SK-N-SH (cell line): Measurements from ENCODE around the gene PLEKHA6.

ENCODE experiments used
- CTCF ChIP-seq: fragments of 200-600 bp; sonication (generic); IDR thresholded peaks from 2 replicates; pipeline ENCODE4 v1.6.1; 2017; ENCODE audit warnings: antibody characterized with exemption, mild to moderate bottlenecking, moderate library complexity
- FOXJ3 ChIP-seq: sonication (generic); formaldehyde crosslinking; IDR thresholded peaks from 2 replicates; pipeline ENCODE4 v1.5.1; 2020; ENCODE audit warnings: mild to moderate bottlenecking, missing genetic modification reagents
- MXI1 ChIP-seq: IDR thresholded peaks from 2 replicates; pipeline ENCODE4 v1.6.1; 2012; ENCODE audit warnings: mild to moderate bottlenecking, low read depth, low read length, improper control_type of control experiment
- NRF1 ChIP-seq: IDR thresholded peaks from 2 replicates; pipeline ENCODE4 v1.6.1; 2012; ENCODE audit warnings: low read depth, mild to moderate bottlenecking, low read length
- POLR2AphosphoS5 ChIP-seq: IDR thresholded peaks from 2 replicates; pipeline ENCODE4 v1.6.1; 2012; ENCODE audit warnings: low read depth, low read length
- SIN3A ChIP-seq: IDR thresholded peaks from 2 replicates; pipeline ENCODE4 v1.6.1; 2012; ENCODE audit warnings: low read depth, mild to moderate bottlenecking, low read length, moderate library complexity, borderline replicate concordance
- SMC3 ChIP-seq: IDR thresholded peaks from 2 replicates; pipeline ENCODE4 v1.6.1; 2012; ENCODE audit warnings: low read depth, low read length, improper control_type of control experiment
- TCF12 ChIP-seq: IDR thresholded peaks from 2 replicates; pipeline ENCODE4 v1.4.0; 2012
- YY1 ChIP-seq: IDR thresholded peaks from 2 replicates; pipeline ENCODE4 v1.4.0; 2012; ENCODE audit warnings: low read depth, mild to moderate bottlenecking
- TF ChIP-seq, protein P1 (sequence below): IDR thresholded peaks from 2 replicates; pipeline ENCODE4 v1.6.1; 2012; ENCODE audit warnings: mild to moderate bottlenecking, low read depth, low read length, moderate library complexity
- TF ChIP-seq, protein P2 (sequence below): fragments of 150-350 bp; IDR thresholded peaks from 2 replicates; pipeline ENCODE4 v1.6.1; 2017; ENCODE audit warnings: antibody characterized with exemption, low read length, low read depth, borderline replicate concordance

DNA sequence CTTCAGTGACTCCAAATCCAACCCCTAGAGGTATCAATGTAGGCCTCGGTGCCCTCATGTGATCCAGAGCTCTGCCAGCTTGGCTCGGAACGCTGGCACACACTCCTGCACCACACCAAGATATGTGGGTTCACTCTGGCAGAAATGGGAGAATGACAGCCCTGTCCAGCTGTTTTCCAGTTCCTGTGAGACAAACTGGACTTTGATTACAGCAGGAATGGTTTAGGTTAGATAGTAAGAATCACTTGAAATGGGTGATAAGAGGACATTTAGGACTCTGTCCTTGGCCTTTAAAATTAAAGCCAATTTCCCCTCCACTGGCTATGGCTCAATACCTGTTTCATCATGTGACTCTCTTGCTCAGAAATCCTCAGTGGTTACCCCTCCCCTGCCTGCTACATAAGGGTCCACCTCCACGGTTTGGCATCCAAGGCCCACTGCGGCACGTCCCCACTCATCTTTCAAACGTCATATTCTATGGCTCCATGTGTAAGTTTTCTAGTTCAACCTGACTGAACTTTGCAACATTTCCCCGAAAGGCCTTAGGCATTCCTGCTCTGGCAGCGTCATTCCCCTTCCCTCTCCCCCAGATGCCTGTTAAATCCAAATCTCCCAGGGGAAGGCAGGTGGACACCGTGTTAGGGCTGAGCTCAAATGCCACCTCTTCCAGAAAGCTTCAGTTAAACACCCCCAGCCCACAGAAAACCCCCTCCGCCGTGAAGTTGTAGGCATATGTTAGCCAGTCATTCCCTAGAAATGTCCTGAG lies 44.7 kb downstream of the PLEKHA6 start:
- TF ChIP-seq CTCF (no peak), FOXJ3 (CRISPR knock-in tag) (no peak), NRF1 (no peak), POLR2AphosphoS5 (no peak), SMC3 (no peak), TCF12 (no peak), SIN3A (no peak), YY1 (no peak), MXI1 (no peak)
- TF ChIP-seq, protein P1, sequence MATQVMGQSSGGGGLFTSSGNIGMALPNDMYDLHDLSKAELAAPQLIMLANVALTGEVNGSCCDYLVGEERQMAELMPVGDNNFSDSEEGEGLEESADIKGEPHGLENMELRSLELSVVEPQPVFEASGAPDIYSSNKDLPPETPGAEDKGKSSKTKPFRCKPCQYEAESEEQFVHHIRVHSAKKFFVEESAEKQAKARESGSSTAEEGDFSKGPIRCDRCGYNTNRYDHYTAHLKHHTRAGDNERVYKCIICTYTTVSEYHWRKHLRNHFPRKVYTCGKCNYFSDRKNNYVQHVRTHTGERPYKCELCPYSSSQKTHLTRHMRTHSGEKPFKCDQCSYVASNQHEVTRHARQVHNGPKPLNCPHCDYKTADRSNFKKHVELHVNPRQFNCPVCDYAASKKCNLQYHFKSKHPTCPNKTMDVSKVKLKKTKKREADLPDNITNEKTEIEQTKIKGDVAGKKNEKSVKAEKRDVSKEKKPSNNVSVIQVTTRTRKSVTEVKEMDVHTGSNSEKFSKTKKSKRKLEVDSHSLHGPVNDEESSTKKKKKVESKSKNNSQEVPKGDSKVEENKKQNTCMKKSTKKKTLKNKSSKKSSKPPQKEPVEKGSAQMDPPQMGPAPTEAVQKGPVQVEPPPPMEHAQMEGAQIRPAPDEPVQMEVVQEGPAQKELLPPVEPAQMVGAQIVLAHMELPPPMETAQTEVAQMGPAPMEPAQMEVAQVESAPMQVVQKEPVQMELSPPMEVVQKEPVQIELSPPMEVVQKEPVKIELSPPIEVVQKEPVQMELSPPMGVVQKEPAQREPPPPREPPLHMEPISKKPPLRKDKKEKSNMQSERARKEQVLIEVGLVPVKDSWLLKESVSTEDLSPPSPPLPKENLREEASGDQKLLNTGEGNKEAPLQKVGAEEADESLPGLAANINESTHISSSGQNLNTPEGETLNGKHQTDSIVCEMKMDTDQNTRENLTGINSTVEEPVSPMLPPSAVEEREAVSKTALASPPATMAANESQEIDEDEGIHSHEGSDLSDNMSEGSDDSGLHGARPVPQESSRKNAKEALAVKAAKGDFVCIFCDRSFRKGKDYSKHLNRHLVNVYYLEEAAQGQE: no peak
- TF ChIP-seq, protein P2, sequence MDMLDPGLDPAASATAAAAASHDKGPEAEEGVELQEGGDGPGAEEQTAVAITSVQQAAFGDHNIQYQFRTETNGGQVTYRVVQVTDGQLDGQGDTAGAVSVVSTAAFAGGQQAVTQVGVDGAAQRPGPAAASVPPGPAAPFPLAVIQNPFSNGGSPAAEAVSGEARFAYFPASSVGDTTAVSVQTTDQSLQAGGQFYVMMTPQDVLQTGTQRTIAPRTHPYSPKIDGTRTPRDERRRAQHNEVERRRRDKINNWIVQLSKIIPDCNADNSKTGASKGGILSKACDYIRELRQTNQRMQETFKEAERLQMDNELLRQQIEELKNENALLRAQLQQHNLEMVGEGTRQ: no peak
